ENCODE measurements around the gene KCNS3.
"Not testable (repeated sequence)": the region's sequence is repeated elsewhere in the genome, so short reads cannot be mapped to it uniquely, and the experiment has no call there.

Gene KCNS3

DNA sequence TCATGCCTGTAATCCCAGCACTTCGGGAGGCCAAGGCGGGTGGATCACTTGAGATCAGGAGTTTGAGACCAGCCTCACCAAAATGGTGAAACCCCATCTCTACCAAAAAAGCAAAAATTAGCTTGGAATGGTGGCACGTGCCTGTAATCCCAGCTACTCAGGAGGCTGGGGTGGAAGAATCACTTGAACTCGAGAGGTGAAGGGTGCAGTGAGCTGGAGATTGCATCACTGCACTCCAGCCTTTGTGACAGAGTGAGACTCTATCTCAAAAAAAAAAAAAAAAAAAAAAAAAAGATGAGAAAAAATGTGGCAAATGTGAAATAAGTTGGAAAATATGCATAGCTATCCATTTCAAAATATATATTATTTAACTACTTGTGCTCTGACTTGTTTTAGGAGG, 65.0 kb downstream of the KCNS3 start:
- DNase-seq: no peak
- Mint-ChIP-seq H3K4me1 (no peaks in the 10 kb centered on the region), H3K9me3 (no peaks in the 10 kb centered on the region), H3K4me3 (no peak overlapping the region), H3K27me3 (no peaks in the 10 kb centered on the region), H3K36me3 (no peaks in the 10 kb centered on the region), H3K27ac (no peak overlapping the region)
- CTCF ChIA-PET: no interaction called here

GRCh38 chr2:17947113-17947512, 68.6 kb downstream of the KCNS3 start:
- Mint-ChIP-seq H3K27me3 (no peaks in the 10 kb centered on the region), H3K36me3 (no peaks in the 10 kb centered on the region), H3K9me3 (no peaks in the 10 kb centered on the region), H3K27ac (no peak overlapping the region), H3K4me3 (no peak overlapping the region), H3K4me1 (no peaks in the 10 kb centered on the region)
- no peak for DNase-seq
- CTCF ChIA-PET: no interaction called here

DNA sequence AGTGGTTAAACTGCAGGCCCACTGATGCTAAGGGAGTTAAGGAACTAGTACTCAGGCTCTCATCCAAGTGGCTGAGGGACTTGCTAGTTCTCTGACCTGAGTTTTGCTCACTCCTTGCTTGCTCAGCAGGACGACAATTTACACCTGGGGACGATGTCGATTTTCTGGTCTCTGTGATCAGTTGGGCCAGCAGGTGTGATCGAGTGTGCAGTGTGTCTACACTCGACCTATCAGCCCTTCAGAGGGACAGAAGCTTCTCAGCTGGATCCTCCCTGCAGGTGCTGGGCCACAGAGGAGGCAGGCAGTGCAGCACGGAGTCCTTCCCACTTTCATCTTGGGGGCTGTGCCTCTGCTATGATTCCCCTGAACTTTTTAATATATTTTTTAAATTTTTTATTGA, 71.5 kb downstream of the KCNS3 start:
- Mint-ChIP-seq H3K9me3 (no peaks in the 10 kb centered on the region), H3K4me3 (no peak overlapping the region), H3K4me1 (no peaks in the 10 kb centered on the region), H3K27ac (no peak overlapping the region), H3K27me3 (no peaks in the 10 kb centered on the region), H3K36me3 (no peaks in the 10 kb centered on the region)
- no peak for DNase-seq
- CTCF ChIA-PET: no interaction called here

- Mint-ChIP-seq H3K4me3 (no peak overlapping the region), H3K4me1 (no peaks in the 10 kb centered on the region), H3K36me3 (no peaks in the 10 kb centered on the region), H3K9me3 (no peaks in the 10 kb centered on the region), H3K27ac (no peak overlapping the region), H3K27me3 (no peaks in the 10 kb centered on the region)
- DNase-seq: no peak
- CTCF ChIA-PET: no interaction called here
Measured at GRCh38 chr2:17951563-17951962, 73.1 kb downstream of the KCNS3 start.

GRCh38 chr2:17958466-17959092, 80.1 kb downstream of the KCNS3 start:
- CTCF ChIA-PET: interaction anchor here (0.6 kb wide), 1 partner anchor 1932 kb away, joined by 3 read pairs; no protein-coding TSS in a partner anchor
- Mint-ChIP-seq H3K27me3 (no peaks in the 10 kb centered on the region), H3K4me1 (no peaks in the 10 kb centered on the region), H3K27ac (no peak overlapping the region), H3K4me3 (no peak overlapping the region), H3K9me3 (peaks cover 3% of the 10 kb centered on the region), H3K36me3 (no peaks in the 10 kb centered on the region)
- no peak for DNase-seq

GRCh38 chr2:17959356-17959755, 80.9 kb downstream of the KCNS3 start:
- Mint-ChIP-seq H3K27me3 (no peaks in the 10 kb centered on the region), H3K4me1 (no peaks in the 10 kb centered on the region), H3K36me3 (no peaks in the 10 kb centered on the region), H3K27ac (no peak overlapping the region), H3K9me3 (peaks cover 3% of the 10 kb centered on the region), H3K4me3 (no peak overlapping the region)
- no peak for DNase-seq
- CTCF ChIA-PET: interaction anchor here (0.6 kb wide), 1 partner anchor 1932 kb away, joined by 3 read pairs; no protein-coding TSS in a partner anchor

DNA sequence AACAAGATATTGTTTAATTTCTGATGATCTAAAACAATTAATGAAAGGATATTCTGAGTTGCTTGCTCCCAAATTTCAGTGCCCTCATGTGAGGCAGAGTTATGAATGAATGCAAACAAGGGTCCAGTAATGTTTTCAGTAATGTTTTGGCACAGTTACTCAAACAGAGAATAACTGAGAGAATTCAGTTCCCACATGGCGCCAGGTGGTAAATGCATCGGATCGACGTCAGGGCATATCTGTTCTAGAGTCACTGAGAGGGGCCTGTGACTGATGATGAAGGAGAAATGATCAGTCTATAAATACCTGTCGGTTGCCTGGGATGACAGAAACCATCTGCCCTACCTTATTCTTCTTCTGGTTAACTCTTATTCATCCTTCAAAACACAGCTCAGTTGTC, 81.4 kb downstream of the KCNS3 start:
- Mint-ChIP-seq H3K9me3 (peaks cover 3% of the 10 kb centered on the region), H3K36me3 (no peaks in the 10 kb centered on the region), H3K27ac (no peak overlapping the region), H3K4me1 (no peaks in the 10 kb centered on the region), H3K4me3 (no peak overlapping the region), H3K27me3 (no peaks in the 10 kb centered on the region)
- DNase-seq: no peak
- CTCF ChIA-PET: no interaction called here

GRCh38 chr2:17960925-17961324, 82.5 kb downstream of the KCNS3 start:
- Mint-ChIP-seq H3K27ac (no peak overlapping the region), H3K36me3 (no peaks in the 10 kb centered on the region), H3K4me1 (no peaks in the 10 kb centered on the region), H3K27me3 (no peaks in the 10 kb centered on the region), H3K4me3 (no peak overlapping the region), H3K9me3 (peaks cover 3% of the 10 kb centered on the region)
- CTCF ChIA-PET: no interaction called here
- DNase-seq: no peak

GRCh38 chr2:17961789-17962188, 83.3 kb downstream of the KCNS3 start:
- Mint-ChIP-seq H3K4me3 (no peak overlapping the region), H3K27ac (no peak overlapping the region), H3K9me3 (peaks cover 3% of the 10 kb centered on the region), H3K27me3 (no peaks in the 10 kb centered on the region), H3K36me3 (no peaks in the 10 kb centered on the region), H3K4me1 (no peaks in the 10 kb centered on the region)
- CTCF ChIA-PET: no interaction called here
- no peak for DNase-seq

DNA sequence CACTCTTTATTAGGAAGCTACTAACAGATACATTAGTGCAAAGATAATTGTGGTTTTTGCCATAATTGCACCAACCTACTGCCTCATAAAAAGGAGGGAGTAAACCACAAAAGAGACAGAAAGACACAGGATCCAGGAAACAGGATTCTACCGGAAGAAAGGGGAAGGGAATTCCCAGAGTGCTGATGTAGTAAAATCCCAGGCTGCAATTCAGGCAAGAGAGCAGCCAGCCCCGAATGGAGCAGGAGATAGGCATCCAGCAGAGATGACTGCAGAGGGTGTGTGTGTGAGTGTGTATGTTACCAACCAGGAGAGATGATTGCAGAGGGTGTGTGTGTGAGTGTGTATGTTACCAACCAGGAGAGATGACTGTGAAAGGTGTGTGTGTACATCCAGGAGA, 84.4 kb downstream of the KCNS3 start:
- H3K27me3 Mint-ChIP-seq: no peaks in the 10 kb centered on the region

GRCh38 chr2:17963571-17963970, 85.1 kb downstream of the KCNS3 start:
- H3K4me1 Mint-ChIP-seq, H3K36me3 Mint-ChIP-seq, H3K27me3 Mint-ChIP-seq, DNase-seq, H3K27ac Mint-ChIP-seq, CTCF ChIA-PET, H3K9me3 Mint-ChIP-seq, H3K4me3 Mint-ChIP-seq: not testable (repeated sequence)

More for the DNA sequence above, 84.4 kb downstream of the KCNS3 start:
- H3K27ac Mint-ChIP-seq: no peak overlapping the region
- peaks cover 3% of the 10 kb centered on the region for H3K9me3 Mint-ChIP-seq
- no peaks in the 10 kb centered on the region for H3K4me1 Mint-ChIP-seq
- DNase-seq: no peak
- no peaks in the 10 kb centered on the region for H3K36me3 Mint-ChIP-seq
- CTCF ChIA-PET: no interaction called here
- no peak overlapping the region for H3K4me3 Mint-ChIP-seq

- no peaks in the 10 kb centered on the region for H3K4me1 Mint-ChIP-seq
- H3K27me3 Mint-ChIP-seq: no peaks in the 10 kb centered on the region
- H3K27ac Mint-ChIP-seq: no peak overlapping the region
- peaks cover 3% of the 10 kb centered on the region for H3K9me3 Mint-ChIP-seq
- no peak for DNase-seq
- no peaks in the 10 kb centered on the region for H3K36me3 Mint-ChIP-seq
- CTCF ChIA-PET: no interaction called here
- no peak overlapping the region for H3K4me3 Mint-ChIP-seq
Measured at GRCh38 chr2:17965196-17965595, 86.7 kb downstream of the KCNS3 start.

DNA sequence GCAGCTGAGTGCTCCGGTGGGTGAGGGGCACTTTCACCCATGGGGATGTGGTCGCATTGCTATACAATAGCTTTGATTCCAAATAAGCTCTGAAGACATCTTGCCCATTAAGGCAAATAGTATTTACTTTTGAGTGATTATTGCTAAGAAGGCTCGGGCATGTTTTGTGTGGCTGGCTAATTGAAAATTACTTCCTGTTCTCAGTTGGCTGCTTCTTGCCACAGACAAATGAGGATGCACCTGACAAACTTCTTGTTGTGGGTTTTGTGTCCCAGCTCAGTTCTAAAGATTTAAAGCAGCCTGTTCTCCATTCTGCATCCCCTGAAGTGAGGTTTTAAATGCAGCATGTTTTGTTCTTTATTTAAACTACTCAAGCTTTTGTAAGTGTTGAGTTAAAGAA, 88.3 kb downstream of the KCNS3 start:
- H3K27me3 Mint-ChIP-seq: no peaks in the 10 kb centered on the region
- no peak for DNase-seq
- H3K4me1 Mint-ChIP-seq: no peaks in the 10 kb centered on the region
- H3K36me3 Mint-ChIP-seq: no peaks in the 10 kb centered on the region
- peaks cover 3% of the 10 kb centered on the region for H3K9me3 Mint-ChIP-seq
- no peak overlapping the region for H3K4me3 Mint-ChIP-seq
- H3K27ac Mint-ChIP-seq: no peak overlapping the region
- CTCF ChIA-PET: no interaction called here

DNA sequence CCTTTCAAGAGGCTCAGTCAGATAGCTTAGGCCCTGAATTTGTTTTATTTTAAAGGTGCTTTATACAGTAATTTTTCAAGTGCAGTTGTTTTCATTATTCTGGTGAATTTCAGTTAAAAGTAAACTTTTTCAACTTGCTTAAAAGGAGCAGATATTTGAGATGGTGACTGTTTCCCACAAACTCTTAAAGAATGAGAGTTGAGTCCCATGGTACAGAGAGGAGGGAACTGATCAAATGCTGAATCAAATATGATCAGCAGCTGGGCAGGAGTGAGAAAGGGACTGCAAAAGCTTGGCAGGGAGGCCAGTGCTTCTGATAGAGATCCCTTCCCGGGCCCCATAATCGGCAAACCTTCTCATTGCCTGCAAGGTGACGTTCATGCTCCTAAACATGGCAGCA, 91.2 kb downstream of the KCNS3 start:
- CTCF ChIA-PET: no interaction called here
- no peaks in the 10 kb centered on the region for H3K36me3 Mint-ChIP-seq
- H3K27me3 Mint-ChIP-seq: no peaks in the 10 kb centered on the region

DNA sequence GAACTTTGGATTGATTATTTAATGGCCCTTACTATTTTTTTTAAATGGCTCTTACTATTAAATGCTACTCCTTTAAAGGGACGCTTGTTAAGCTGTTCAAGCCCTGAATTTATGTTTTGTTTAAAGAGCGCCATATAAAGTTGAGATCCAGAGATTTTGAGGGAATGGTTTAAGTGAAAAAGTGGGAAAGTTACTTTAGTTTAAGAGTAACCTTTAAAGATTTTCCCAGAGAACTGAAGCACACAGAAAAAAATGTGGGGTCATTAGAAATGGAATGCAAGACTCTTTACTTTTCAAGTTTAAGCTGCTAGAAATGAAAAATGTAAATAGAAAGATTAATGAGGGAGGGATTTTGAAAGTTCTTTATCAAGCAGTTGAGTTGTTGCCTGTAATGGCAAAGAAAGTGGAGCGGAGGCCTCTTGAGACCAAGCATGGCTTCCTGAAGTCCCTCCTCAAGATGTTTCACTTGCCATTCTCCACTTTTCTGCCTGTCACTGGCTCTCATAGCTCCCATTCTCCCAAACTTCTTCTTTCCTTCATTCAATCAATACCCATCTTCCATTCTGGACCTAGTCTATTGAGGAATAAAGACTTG, 93.2 kb downstream of the KCNS3 start:
- Mint-ChIP-seq H3K36me3 (no peaks in the 10 kb centered on the region), H3K9me3 (no peaks in the 10 kb centered on the region), H3K4me1 (no peaks in the 10 kb centered on the region), H3K27ac (no peak overlapping the region), H3K27me3 (no peaks in the 10 kb centered on the region), H3K4me3 (no peak overlapping the region)
- CTCF ChIA-PET: no interaction called here
- DNase-seq: no peak

More for the DNA sequence above, 91.2 kb downstream of the KCNS3 start:
- Mint-ChIP-seq H3K4me3 (no peak overlapping the region), H3K27ac (no peak overlapping the region), H3K9me3 (no peaks in the 10 kb centered on the region), H3K4me1 (no peaks in the 10 kb centered on the region)
- DNase-seq: no peak

Data from activated naive CD4-positive, alpha-beta T cell treated with anti-CD3 and anti-CD28 coated beads, Interleukin-2, amount 10 ng/mL, durations not matched to agents 7 days and 5 days (primary cell).